ENCODE data around the gene BNIP3.

Gene BNIP3

GRCh38 chr10:131964298-131964697 lies 17.4 kb downstream of the BNIP3 start:
- TF ChIP-seq, protein P1, sequence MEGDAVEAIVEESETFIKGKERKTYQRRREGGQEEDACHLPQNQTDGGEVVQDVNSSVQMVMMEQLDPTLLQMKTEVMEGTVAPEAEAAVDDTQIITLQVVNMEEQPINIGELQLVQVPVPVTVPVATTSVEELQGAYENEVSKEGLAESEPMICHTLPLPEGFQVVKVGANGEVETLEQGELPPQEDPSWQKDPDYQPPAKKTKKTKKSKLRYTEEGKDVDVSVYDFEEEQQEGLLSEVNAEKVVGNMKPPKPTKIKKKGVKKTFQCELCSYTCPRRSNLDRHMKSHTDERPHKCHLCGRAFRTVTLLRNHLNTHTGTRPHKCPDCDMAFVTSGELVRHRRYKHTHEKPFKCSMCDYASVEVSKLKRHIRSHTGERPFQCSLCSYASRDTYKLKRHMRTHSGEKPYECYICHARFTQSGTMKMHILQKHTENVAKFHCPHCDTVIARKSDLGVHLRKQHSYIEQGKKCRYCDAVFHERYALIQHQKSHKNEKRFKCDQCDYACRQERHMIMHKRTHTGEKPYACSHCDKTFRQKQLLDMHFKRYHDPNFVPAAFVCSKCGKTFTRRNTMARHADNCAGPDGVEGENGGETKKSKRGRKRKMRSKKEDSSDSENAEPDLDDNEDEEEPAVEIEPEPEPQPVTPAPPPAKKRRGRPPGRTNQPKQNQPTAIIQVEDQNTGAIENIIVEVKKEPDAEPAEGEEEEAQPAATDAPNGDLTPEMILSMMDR (IDR thresholded peaks at IDR 0.05; ENCODE audit: low read depth, low read length, missing control alignments), result no peak
- H3K4me3 ChIP-seq (ENCODE audit: low read depth, low read length), result no peak overlapping the region
- no peak for DNase-seq (ENCODE audit: low read depth)
- in situ Hi-C loops (cut with HindIII; ENCODE audit: low sequenced_read_pairs), result no loop called here

DNA sequence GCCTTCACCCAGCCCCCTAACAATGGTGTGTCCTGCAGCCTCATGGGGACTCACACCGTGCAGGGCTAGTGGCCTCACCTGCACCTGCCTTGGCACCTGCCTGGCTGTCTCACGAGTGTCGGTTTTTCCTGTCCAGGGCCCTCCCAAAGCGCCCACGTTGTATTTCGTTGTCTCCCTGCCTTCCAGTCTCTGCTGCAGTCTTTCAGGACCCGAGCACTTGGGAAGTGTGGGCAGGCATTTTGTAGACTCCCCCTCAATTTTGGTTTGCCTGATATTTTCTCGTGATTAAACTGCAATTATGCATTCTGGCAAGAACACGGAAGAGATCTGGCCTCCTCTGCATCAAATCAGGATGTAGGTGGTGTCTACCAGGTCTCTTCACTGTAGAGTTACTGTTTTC lies 17.9 kb downstream of the BNIP3 start:
- DNase-seq (ENCODE audit: low read depth), result no peak

GRCh38 chr10:131963350-131963749 lies 18.4 kb downstream of the BNIP3 start:
- in situ Hi-C loops (cut with HindIII; ENCODE audit: low sequenced_read_pairs), result no loop called here
- DNase-seq (ENCODE audit: low read depth), result no peak
- TF ChIP-seq, protein P1 (IDR thresholded peaks at IDR 0.05; ENCODE audit: low read depth, low read length, missing control alignments), result no peak
- H3K4me3 ChIP-seq (ENCODE audit: low read depth, low read length), result no peak overlapping the region

More for the DNA sequence above, 17.9 kb downstream of the BNIP3 start:
- in situ Hi-C loops (cut with HindIII; ENCODE audit: low sequenced_read_pairs), result no loop called here
- no peak overlapping the region for H3K4me3 ChIP-seq (ENCODE audit: low read depth, low read length)
- TF ChIP-seq, protein P1 (IDR thresholded peaks at IDR 0.05; ENCODE audit: low read depth, low read length, missing control alignments), result no peak

DNA sequence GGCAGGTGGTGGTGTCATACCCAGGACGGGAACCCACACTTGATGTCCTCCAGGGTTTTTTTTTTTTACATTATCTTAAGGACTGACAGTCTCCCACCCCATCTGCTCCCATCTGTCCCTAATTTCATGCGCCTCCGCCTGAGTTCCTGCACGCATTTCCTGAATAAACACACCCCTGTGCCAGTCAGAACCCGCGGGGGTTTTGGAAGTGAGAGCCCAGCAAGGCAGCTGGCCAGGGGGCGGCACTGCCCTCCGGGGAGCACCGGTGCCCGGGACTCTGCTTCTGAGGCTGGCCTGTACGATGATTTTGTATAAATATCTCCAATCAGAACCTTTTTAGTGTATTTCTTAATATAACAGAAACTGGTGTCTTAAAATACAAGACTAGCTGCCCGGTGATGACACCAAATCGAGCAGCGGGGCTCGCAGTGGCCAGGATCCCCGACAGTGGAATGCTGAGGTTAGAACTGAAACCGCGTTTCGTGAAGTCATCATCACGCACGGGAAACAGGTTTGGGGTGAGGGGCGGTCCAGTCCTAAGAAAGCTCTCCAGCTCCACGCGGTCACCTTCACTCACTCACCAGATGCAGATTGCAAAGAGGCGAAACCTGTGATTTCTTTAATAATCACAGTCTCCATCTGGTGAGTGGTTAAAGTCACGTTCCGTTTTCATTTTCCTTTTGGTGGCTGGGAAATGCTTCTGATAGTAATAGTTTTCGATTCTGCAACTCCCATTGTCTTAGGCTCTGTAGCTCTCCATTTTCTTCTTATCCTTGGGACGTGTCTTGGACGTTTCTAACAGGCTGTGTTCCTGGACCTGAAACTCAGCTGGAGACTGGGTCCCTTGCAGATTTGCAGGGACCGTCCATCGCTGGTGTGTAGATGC lies 19.7 kb downstream of the BNIP3 start:
- no peak for DNase-seq (ENCODE audit: low read depth)
- no peak overlapping the region for H3K4me3 ChIP-seq (ENCODE audit: low read depth, low read length)
- TF ChIP-seq, protein P1 (IDR thresholded peaks at IDR 0.05; ENCODE audit: low read depth, low read length, missing control alignments), result no peak
- in situ Hi-C loops (cut with HindIII; ENCODE audit: low sequenced_read_pairs), result no loop called here

DNA sequence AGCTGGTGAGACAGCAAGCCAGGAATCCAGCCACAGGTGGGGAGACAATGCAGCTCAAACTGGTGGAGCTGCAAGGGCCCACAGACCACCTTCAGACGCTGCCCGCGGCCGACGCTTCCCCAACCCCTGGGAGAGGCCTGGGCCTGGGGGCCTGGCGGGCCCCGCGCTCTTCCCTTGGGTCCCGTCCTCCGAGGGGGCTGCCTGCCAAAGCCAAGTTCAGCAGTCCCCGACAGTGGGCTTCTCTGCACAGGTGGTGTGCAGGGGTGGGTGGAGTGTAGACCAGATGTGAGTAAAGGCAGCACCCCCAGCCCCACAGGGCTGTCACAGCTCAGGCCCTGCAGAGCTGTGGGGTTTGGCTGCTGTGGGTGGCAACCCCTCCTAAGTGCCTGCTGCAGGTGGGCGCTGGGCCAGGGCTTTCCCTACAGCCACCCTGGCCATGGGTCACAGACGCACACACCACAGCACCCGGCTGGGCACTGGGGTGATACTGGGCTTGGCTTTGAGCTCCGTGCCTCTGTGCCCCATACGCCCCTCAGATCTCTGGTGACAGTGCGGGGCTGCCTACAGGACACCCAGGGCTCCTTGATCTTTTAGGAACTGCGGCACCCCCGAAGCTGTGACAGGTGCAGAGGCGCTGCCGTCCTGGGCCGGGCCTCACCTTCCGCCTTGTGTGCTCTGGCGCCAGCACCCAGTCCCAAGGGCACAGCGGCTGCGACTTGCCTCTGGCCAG lies 20.5 kb downstream of the BNIP3 start:
- TF ChIP-seq, protein P1 (IDR thresholded peaks at IDR 0.05; ENCODE audit: low read depth, low read length, missing control alignments), result no peak
- no peak overlapping the region for H3K4me3 ChIP-seq (ENCODE audit: low read depth, low read length)
- DNase-seq (ENCODE audit: low read depth), result no peak
- in situ Hi-C loops (cut with HindIII; ENCODE audit: low sequenced_read_pairs), result no loop called here

GRCh38 chr10:131960631-131961046 lies 21.1 kb downstream of the BNIP3 start:
- TF ChIP-seq, protein P1 (IDR thresholded peaks at IDR 0.05; ENCODE audit: low read depth, low read length, missing control alignments), result no peak
- DNase-seq (ENCODE audit: low read depth), result no peak
- in situ Hi-C loops (cut with HindIII; ENCODE audit: low sequenced_read_pairs), result no loop called here
- H3K4me3 ChIP-seq (ENCODE audit: low read depth, low read length), result no peak overlapping the region

Data from astrocyte of the cerebellum (primary cell).